ENCODE measurements around the gene LTO1. TPM values are rescaled to one million over a fixed set of nuclear protein-coding genes. Genes with fewer than 3 reads are reported as not detected.

The LTO1 gene
- total and polyA plus RNA-seq, 2 of the 13 experiments (the other 11 are each of a cell fraction or from before 2014, with no cell fraction given): 11.8 to 15.0 TPM

- TF ChIP-seq LCORL (IDR thresholded peaks at IDR 0.05) (0 out of 2 replicates have a peak, but pooled peaks have one; percentile 38), LCORL (CRISPR knock-in tag; IDR thresholded peaks at IDR 0.05) (peak; percentile 93), ZNF367 (CRISPR knock-in tag; IDR thresholded peaks at IDR 0.05; ENCODE audit: borderline replicate concordance) (no peak), ZGPAT (CRISPR knock-in tag; IDR thresholded peaks at IDR 0.05) (no peak), ADNP (CRISPR knock-in tag; IDR thresholded peaks at IDR 0.05) (no peak; the same call in 1 of the 2 replicates), GABPB1 (CRISPR knock-in tag; IDR thresholded peaks at IDR 0.05) (no peak), SUZ12 (IDR thresholded peaks at IDR 0.05; ENCODE audit: low read depth, low read length) (no peak), ZFY (CRISPR knock-in tag; IDR thresholded peaks at IDR 0.05) (no peak), BATF2 (CRISPR knock-in tag; IDR thresholded peaks at IDR 0.05) (no peak), HOMEZ (CRISPR knock-in tag; IDR thresholded peaks at IDR 0.05; ENCODE audit: low read depth) (no peak), ZNF407 (CRISPR knock-in tag; IDR thresholded peaks at IDR 0.05; ENCODE audit: not compliant biosample characterization) (peak; percentile 53), NR2F6 (IDR thresholded peaks at IDR 0.05) (no peak), NR2F6 (CRISPR knock-in tag; IDR thresholded peaks at IDR 0.05) (peak; percentile 30; the same call in 1 of the 2 replicates), ZNF780A (CRISPR knock-in tag; IDR thresholded peaks at IDR 0.05) (no peak), NCOA2 (CRISPR knock-in tag; IDR thresholded peaks at IDR 0.05) (0 out of 2 replicates have a peak, but pooled peaks have one; percentile 16), E2F2 (CRISPR knock-in tag; IDR thresholded peaks at IDR 0.05; ENCODE audit: borderline replicate concordance) (no peak), PHF5A (CRISPR knock-in tag; IDR thresholded peaks at IDR 0.05; ENCODE audit: low read depth, unreplicated experiment) (no peak), ZFP62 (CRISPR knock-in tag; IDR thresholded peaks at IDR 0.05) (no peak)
These were observed 8.7 kb upstream of the LTO1 start (continued) for GRCh38 chr11:69683764-69684333.

Data from HepG2 (cell line).